CD4-positive, alpha-beta T cell treated with Interleukin-15 for 1 hour (primary cell): Measurements from ENCODE around the gene MEIOSIN.
"Not testable (repeated sequence)": the region's sequence is repeated elsewhere in the genome, so short reads cannot be mapped to it uniquely, and the experiment has no call there.

Experiments
- DNase-seq: peaks from one replicate; pipeline ENCODE4 v3.0.0-alpha.2; 2020

The MEIOSIN gene

DNA sequence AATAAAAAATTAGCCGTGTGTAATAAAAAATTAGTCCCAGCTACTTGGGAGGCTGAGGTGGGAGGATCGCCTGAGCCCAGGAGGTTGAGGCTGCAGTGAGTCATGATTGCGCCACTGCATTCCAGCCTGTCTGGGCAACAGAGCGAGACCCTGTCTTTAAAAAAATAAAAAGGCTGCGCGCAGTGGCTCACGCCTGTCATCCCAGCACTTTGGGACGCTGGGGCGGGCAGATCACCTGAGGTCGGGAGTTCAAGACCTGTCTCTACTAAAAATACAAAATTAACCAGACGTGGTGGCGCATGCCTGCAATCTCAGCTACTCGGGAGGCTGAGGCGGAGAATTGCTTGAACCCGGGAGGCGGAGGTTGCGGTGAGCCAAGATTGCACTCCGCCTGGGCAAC lies 4.6 kb upstream of the MEIOSIN start:
- DNase-seq, result not testable (repeated sequence)

DNA sequence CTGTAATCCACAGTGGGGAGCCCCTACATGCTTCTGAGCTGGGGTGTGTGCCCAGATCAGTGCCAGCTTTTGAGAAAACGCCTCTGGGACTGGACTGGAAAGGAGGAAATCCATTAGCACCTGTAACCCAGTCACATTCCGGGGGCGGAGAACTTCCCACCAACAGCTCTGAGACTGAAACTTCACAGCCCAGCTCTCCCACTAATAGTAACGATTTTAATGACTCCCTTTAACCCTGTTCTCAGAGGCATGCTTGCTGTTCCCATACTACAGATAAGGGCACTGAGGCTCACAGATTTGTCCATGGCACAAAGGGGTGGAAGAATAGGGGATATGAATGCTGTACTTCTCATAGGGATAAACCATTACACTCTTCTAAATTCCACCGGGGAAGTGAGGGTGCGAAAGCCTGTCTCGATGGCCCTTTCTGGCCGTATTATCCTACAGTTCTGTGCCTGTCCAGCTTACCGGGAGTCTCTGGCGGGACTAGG lies 3.4 kb upstream of the MEIOSIN start:
- no peak for DNase-seq

DNA sequence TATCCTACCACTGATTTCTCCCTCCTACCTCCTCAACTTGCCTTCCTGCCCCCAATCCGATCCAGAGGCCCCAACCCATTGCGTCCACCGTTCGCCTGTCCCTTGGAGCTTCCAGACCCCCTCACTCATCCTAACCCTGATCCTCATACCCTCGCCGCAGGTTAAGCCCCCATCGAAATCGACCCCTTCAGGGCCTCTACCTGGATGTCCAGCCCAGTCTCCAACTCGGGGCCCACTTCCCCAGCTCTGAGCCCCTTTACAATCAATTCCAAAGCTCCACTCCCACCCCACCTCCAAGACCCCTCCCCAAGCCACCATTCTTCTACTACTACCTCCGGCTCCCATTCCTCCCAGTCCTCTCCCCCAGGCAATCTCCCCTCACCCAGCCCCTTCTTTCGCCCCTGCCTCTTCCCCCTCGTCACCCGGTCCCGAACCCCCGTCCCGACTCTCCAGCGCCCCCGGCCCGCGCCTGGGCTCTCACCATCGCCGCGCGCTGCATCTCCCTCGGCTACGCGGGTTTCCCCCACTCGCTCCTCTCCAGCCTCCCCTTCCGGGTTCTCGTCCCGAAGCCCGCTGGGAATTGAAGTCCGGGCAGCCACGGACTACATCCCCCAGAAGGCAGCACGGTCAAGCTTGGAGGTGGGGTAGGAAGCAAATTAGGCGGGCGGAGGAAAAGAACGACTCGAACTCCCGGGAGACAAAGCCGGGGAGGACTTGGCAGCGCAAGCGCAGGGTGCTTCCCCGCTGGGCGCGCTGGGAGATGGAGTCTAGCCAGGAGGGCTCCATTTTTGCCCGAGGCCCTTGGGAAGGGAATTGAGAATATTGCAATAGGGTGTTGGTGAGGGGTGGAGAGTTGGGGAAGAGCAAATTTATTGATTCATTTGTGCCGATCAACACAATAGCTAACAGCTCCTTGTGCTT lies 2.6 kb upstream of the MEIOSIN start, which contains the start of gene FBXO46:
TSS of gene FBXO46 (minus strand) at position 529 of the 921 bp plus-strand sequence. CDS start 17,401 bp downstream, outside the sequence.
- peak; percentile 96 for DNase-seq

DNA sequence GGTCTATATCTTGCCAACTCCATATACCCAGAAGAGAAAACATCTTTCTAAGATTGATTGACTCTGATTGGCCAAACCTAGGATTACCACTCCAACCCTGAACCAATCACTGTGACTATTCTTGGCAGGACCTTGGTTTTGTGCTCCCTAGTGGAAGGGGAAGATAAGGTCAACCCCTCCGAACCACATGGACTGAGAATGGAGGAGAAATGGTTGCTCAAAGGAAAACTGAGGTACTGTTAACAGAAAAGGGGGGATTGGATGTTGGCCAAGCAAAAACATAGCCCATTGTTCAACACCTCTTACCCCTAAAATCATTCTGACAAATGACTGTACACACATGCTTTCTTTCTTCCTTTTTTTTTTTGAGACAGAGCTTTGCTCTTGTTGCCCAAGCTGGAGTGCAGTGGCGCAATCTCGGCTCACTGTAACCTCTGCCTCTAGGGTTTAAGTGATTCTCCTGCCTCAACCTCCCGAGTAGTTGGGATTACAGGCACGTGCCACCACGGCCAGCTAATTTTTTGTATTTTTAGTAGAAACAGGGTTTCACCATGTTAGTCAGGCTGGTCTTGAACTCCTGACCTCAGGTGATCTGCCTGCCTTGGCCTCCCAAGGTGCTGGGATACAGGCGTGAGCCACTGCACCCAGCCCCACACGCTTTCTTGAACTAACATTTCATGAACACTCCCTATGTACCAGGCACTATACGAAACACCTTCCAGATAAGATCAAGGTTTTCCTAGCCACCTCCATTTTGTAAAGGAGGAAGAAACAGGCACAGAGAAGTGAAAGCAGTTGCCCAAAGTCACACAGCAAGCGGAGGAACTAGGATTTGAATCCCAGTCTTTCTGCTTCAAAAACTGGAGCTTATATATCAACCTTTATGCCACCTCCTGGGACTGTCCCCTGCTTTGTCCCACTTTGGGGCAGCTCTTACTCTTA lies 6.5 kb downstream of the MEIOSIN start:
- no peak for DNase-seq

DNA sequence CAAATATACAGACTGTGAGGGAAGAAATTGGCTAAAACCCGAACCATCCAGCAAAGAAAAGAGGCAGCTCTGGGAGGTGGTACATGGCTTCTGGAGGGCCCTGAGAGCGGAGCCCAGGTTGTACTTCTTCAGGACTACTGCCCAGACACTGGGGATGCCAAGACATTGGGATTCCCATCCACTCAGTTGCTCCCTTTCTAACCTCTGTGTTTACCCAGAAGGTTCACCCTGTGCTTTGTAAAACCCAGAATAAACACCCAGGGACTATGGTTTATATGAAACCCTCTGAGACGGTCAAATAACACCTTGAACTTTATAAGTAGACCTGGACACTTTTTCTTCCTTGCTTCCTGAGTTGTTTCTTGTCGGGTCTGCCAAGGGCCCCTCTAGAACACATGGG lies 9.7 kb downstream of the MEIOSIN start:
- DNase-seq, result no peak

DNA sequence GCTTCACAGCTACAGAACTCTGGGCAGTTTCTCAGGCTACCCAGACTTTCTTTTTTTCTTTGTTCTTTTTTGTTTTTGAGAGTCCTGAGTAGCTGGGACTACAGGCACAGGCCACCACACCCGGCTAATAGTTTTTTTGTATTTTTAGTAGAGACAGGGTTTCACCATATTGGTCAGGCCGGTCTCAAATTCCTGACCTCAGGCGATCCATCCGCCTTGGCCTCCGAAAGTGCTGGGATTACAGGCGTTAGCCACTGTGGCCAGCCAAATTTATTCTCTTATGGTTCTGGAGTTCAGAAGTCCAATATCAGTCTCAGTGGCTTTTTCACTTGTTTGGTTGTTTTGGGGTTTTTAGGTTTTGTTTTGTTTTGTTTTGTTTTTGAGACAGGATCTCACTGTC lies 12.4 kb downstream of the MEIOSIN start:
- no peak for DNase-seq

DNA sequence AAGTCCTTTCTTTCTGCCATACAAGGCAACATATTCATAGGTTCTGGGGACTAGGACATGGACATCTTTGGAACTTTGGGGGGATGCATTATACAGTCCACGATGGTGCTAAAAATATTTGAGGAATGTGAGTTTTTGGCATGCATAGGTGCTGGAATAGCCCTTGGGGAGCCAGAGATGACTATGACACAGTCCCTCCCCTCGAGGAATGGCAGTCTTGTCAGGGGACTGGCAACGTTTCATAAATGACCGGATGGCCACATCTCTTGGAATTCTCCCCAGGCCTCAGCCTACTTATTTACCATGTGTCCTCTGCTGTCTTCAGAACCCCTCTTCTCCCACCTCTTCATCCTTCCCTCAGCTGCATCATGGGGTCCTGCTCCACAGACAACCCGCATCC lies 13.6 kb downstream of the MEIOSIN start:
- no peak for DNase-seq

DNA sequence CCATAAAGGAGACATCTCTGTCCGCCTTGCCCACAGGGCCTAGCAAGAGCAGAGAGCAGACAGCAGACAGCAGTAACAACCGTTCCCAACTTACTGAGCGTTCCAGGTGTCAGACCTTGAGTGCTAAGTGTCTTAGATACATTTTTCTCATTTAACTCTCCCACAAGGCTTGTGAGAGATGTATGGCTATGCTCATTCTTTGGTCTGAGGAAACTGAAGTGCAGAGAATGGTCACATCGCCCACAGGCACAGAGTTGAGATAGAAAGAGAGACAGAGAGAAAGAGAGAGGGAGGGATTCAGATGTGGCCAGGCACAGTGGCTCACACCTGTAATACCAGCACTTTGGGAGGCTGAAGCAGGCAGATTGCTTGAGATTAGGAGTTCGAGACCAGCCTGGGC lies 14.3 kb downstream of the MEIOSIN start:
- DNase-seq, result no peak

DNA sequence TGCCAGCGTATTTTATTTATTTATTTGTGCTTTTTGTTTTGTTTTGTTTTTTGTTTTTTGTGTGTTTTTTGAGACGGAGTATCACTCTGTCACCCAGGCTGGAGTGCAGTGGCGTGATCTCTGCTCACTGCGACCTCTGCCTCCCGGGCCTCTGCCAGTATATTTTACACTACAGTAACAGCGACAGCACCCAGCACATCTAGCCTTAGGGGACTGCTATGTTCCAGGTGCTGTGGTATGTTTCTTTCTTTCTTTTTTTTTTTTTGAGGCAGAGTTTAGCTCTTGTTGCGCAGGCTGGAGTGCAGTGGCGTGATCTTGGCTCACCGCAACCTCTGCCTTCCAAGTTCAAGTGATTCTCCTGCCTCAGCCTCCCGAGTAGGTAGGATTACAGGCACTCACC lies 18.2 kb downstream of the MEIOSIN start:
- not testable (repeated sequence) for DNase-seq

DNA sequence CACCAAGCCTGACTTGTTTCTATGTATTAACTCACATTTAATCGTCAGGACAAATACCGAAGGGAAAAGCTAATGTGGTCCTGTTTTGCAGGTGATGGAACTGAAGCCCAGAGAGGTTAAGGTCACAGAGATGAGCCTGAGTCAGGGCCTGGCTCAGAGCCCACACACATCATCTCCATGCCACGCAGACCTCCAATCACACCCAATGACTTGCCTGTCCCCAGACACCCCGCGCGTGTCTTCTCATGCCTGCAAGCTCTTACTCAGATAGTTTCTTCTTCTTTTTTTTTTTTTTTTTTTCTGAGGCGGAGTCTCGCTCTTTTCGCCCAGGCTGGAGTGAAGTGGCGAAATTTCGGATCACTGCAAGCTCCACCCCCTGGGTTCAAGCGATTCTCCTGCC lies 19.4 kb downstream of the MEIOSIN start:
- no peak for DNase-seq

DNA sequence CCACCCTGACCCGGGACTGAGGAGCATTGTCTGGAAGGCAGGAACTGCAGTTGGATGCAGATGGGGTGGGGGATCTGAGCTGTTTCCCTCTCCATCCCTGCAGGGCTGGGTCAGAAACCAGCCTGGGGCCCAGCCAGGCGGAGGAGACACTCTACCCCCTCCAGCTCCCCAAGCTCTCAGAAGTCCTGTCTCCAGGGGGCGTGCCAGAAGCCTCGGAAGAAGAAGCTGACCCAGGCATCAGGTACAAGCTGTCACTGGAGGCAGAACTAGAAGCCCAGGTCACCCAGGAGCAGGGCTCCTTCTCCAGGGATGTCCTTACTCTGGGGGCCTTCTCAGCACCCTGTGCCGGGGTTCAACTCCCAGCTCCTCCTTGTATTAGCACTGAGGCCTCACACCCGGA lies 20.3 kb downstream of the MEIOSIN start:
- no peak for DNase-seq

DNA sequence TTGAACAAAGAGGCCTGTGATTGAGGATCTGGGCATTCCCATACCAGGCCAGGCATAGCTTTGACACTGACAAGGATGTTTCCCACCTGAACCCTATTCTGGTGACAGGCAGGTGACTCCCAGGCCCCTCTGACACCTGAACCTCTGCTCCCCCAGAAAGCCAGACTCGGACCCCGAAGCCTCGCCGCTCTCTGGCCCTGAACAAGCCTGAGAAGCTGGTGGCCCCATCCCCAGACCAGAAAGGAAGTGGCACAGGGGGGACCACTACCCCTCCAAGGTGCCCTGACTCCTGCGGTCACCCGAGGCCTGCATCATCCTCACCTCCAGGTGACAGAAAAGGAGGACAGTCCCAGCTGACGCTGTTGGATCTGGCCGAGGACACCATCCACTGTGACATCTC lies 21.1 kb downstream of the MEIOSIN start:
- no peak for DNase-seq

DNA sequence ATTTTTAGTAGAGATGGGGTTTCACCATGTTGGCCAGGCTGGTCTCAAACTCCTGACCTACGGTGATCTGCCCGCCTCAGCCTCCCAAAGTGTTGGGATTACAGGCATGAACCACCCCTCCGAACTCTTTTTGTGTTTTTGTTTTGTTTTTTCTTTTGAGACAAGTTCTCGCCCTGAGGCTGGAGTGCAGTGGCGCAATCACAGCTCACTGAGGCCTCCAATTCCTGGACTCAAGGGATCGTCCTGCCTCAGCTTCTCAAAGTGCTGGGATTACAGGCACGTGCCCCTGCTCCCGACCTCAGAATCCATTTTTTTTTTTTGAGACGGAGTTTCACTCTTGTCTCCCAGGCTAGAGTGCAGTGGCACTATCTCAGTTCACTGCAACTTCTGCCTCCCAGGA lies 24.5 kb downstream of the MEIOSIN start:
- DNase-seq, result no peak

DNA sequence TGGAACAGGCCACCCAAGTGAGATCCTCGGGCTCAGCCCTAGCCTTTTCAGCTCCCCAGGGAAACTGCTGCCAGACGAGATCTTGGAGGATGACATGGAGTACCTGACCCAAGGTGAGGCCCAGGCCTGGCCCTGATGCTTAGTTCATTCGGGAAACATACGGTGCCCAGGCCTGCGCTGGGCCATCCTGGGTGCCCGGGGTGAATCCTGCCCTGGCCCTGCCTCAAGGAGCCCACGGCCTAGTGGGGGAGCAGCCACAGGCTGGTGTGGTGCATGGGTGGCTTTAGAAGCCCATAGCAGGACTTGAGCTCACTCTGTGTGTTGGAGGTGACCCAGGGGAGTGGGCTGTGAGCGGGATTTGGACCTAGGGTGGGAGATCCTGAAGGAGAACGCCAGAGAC lies 25.7 kb downstream of the MEIOSIN start:
- no peak for DNase-seq

DNA sequence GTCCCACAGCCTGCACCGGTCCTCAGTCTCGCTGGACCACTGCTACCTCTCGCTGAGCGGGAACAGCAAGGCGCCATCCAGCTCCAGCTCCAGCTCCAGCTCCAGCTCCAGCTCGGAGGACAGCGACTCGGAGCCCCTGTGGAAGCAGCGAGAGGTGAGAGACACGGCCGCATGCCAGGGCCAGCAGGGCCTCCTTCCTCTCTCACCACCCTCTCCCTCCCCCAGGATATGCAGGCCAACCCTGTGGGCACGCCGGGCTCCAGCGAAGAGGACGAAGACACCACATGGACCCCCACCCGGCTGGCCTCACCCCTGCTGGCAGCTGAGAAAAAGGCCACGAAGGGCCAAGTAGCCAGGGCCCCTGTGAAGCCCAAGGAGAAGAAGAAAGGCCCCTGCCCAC lies 28.5 kb downstream of the MEIOSIN start:
- DNase-seq, result no peak

DNA sequence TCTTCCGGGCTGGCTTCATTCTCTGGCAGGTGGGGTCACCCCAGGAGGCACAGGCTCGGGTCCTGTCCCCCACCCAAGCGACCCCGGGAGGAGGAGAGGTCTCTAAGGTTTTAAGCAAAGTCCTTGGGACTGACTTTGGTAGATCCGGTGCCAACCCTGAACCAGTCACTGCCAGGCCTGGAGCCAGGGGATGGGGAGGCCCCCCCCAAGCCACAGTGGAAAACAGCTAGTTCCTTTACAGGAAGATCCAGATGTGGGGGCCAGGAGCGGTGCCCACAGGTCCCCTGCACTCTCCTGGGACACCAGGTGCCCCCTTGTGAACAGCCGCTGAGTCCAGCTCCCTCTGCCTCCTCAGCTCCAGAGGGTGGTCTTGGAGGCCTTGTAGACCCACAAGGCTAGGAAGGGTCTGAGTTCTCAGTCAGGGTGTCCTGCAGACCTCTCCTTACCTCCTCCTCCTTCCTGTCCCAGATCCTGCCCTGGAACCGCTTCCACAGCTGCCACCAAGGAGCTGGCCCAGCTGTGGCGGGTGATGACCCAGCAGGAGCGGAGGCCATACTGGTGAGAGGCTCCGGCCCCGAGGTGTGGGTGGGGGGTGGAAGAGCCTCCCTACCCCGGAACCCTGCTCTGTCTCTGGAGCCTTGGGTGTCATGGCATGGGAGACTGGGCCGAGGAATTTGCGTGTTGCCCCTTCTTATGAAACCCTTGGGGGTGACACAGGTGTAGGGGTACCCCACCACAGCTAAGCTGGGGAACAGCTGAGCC lies 29.8 kb downstream of the MEIOSIN start:
- DNase-seq, result no peak

DNA sequence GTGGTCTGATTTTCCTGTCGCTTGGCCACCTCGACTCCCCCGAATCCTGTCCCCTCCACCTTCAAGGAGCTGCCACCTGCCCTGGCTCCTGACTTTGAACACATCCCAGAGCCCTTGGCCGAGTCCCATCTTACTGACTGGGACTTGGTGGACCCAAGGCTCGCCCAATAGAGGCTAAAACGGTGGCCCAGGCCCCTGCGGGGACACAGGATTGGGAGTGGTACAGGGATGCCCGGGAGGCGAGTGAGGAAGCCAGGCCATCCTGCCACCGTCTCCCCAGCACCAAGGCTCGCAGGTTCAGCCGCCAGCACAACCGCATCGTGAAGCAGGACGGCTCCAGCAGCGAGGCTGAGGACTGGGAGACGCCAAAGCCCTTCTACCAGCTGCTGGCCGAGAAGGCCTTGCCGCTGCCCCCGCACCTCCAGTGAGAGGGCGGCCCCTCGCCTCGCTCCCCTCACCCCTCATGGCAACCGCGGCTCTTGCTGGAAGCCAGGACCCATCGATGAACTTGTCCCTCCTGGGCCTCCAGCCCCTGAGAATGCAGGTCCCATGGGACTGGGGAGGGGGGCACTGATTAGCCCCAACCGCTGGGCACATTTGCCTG lies 30.6 kb downstream of the MEIOSIN start:
- no peak for DNase-seq

DNA sequence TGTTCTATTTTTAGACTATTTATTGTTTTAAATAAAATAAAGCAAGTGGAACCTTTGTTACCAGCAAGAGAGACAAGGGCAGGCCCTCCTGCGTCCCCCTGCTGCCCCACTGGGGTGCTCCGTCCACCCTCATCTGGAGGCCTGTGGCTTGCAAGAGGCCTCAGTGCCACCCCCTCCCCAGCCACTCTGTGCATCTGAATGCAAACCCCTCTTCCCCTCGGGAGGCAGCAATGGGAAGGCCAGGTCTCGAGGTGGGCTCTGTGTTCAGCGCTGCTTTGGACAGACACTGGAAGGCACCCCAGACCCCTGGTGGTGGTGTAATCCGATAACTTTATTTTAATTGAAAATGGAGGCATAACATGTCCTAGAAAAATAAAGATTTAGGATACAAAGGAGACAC lies 31.2 kb downstream of the MEIOSIN start:
- no peak for DNase-seq

DNA sequence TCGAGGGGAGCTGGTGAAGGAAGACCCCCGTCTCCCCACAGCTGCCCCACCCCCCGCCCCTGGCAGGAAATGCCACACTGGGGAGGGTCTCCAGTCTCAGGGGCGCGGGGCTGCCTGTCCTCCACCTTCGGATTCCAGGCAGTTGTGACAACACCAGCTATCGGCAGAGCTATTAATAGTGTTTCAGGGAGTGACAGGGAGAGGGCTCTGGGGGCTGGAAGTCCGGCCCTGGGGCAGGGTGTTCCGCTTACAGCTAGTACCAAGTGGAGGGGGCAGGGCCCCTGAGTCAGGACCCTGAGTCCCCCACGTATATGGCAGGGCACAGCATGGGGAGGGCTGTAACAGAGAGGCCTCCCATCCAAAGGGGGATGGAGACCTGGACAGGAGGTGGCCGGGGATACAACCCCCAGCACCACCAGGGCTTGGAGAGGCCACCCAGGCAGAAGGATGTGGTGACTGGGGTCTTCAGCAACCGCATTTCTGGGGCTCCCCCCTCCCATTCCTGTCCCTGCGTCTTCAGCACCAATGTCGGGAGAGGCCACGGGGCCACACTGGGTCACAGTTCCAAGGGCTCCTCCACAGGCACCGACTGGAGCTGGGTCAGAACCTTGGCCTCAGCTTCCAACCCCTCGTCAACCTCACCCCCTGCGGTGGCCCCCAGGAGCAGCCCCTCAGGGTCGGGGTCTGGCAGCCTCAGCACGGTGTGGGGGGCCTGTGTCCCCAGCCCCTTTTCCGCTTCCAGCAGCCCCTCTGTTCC lies 31.9 kb downstream of the MEIOSIN start:
- DNase-seq, result no peak

DNA sequence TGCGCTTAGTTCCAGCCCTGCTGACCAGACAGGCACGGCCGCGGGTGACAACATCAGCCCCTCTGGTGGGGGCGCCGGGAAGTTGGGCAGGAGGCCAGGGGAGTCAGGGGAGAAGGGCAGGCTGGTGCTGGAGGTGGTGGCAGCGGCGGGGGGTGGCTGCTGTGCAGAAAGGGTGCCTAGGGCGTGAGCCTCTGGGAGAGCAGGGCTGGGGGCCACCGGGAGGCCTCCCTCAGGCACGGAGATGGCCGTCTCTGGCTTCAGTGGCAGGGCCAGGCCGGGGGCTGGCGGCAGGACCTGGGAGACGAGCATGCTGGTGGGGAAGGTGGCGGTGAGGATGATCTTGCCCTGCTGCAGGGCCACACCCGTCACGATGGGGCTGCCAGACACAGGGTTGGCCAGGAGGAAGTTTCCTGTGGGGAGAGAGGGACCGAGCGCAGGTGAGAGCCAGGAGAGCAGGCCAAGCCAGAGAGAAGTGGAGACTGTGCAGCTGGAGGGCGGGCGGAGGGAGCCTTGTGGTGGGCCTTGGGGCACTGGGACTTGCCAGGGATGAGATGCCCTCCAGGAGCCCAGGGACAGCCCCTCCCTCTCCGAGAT lies 32.6 kb downstream of the MEIOSIN start:
- DNase-seq, result no peak

DNA sequence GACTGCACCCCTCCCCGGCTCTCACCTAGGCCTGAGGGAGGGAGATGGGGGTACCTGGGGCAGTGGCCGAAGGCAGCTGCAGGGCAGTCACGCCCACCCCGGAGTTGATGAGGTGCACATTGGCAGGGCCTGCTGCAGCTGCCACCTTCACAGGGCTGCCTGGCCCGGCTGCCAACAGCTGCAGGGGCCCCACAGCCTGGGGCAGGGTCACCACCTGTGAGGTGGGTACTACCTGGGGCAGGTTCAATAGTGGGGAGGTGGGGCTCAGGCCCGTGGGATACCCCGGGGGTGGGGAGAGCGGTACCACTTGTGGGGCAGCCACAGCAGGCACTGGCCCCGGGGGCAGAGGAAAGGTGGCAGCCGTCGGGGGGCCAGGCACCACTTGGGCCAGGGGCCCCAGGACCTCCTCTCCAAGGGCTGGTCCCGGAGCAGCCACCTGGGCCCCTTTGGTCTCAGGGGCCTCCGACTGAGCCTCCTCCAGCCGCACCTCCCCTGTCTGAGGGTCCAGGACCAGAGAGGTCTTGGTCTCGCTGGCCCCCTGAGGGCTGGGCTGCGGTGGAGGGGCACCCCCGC lies 33.1 kb downstream of the MEIOSIN start:
- no peak for DNase-seq
